Fibroblast of skin of right quadriceps (primary cell): Measurements from ENCODE around the gene PARD3.

Source experiments
- DNase-seq: peaks from one replicate; pipeline ENCODE4 v3.0.0-alpha.2; 2013

Gene PARD3

GRCh38 chr10:34231441-34232180, 583.5 kb downstream of the PARD3 start:
- no peak for DNase-seq

GRCh38 chr10:34229917-34230316, 585.2 kb downstream of the PARD3 start:
- DNase-seq = no peak

GRCh38 chr10:34228066-34228465, 587.0 kb downstream of the PARD3 start:
- DNase-seq = peak; percentile 24

- DNase-seq = no peak
Measured at GRCh38 chr10:34224639-34225038, 590.5 kb downstream of the PARD3 start.

GRCh38 chr10:34223658-34224057, 591.4 kb downstream of the PARD3 start:
- no peak for DNase-seq

GRCh38 chr10:34222359-34222758, 592.7 kb downstream of the PARD3 start:
- no peak for DNase-seq

GRCh38 chr10:34219753-34220548, 595.1 kb downstream of the PARD3 start:
- DNase-seq = no peak

- no peak for DNase-seq
Measured at GRCh38 chr10:34217524-34217923, 597.6 kb downstream of the PARD3 start.

- no peak for DNase-seq
Measured at GRCh38 chr10:34216348-34216945, 598.6 kb downstream of the PARD3 start.

- no peak for DNase-seq
Measured at GRCh38 chr10:34213805-34214197, 601.3 kb downstream of the PARD3 start.

GRCh38 chr10:34213193-34213804, 601.8 kb downstream of the PARD3 start:
- DNase-seq = no peak

GRCh38 chr10:34207343-34207742, 607.8 kb downstream of the PARD3 start:
- no peak for DNase-seq

GRCh38 chr10:34206935-34207268, 608.2 kb downstream of the PARD3 start:
- no peak for DNase-seq

- DNase-seq = no peak
Measured at GRCh38 chr10:34206078-34206934, 608.8 kb downstream of the PARD3 start.

GRCh38 chr10:34205452-34205851, 609.6 kb downstream of the PARD3 start:
- no peak for DNase-seq

- DNase-seq = no peak
Measured at GRCh38 chr10:34203966-34204630, 611.0 kb downstream of the PARD3 start.

- peak; percentile 37 for DNase-seq
Measured at GRCh38 chr10:34200355-34200901, 614.7 kb downstream of the PARD3 start.

- no peak for DNase-seq
Measured at GRCh38 chr10:34198953-34199352, 616.1 kb downstream of the PARD3 start.

- DNase-seq = no peak
Measured at GRCh38 chr10:34196058-34196433, 619.0 kb downstream of the PARD3 start.

GRCh38 chr10:34195364-34196057, 619.6 kb downstream of the PARD3 start:
- DNase-seq = no peak
